Esophagus squamous epithelium (tissue), 4 donors: Measurements from ENCODE around the gene RCAN2.

Experiments used
- CTCF ChIP-seq, 6 experiments: fragments of 450-650 bp in 4 of 6; fragments of 200-600 bp in 2 of 6; sonication (generic) in 2 of 6; IDR thresholded peaks; one replicate each; pipeline ENCODE4 v1.5.1; 2016 to 2019; ENCODE audit warnings: antibody characterized with exemption in 6 of 6, mild to moderate bottlenecking in 4 of 6, moderate library complexity in 4 of 6
- POLR2A ChIP-seq, 4 donors: fragments of 450-650 bp; IDR thresholded peaks; one replicate each; pipeline ENCODE4 v1.6.1; 2017; ENCODE audit warnings: antibody characterized with exemption in 4 of 4, mild to moderate bottlenecking in 4 of 4, moderate library complexity in 3 of 4

- TF ChIP-seq CTCF (IDR thresholded peaks at IDR 0.05) = no peak
- TF ChIP-seq POLR2A (IDR thresholded peaks at IDR 0.05) = no peak
Measured at GRCh38 chr6:46284475-46284874, 206.8 kb downstream of the RCAN2 start.
